Measurements from ENCODE around the gene FAM193A. TPM values are rescaled to one million over a fixed set of nuclear protein-coding genes. Genes with fewer than 3 reads are reported as not detected.
"Not testable (repeated sequence)": the region's sequence is repeated elsewhere in the genome, so short reads cannot be mapped to it uniquely, and the experiment has no call there.

Gene FAM193A
- total and polyA plus RNA-seq, 5 donors from 2014 or later, result 0.71 to 44.3 (median 1.6) TPM

DNA sequence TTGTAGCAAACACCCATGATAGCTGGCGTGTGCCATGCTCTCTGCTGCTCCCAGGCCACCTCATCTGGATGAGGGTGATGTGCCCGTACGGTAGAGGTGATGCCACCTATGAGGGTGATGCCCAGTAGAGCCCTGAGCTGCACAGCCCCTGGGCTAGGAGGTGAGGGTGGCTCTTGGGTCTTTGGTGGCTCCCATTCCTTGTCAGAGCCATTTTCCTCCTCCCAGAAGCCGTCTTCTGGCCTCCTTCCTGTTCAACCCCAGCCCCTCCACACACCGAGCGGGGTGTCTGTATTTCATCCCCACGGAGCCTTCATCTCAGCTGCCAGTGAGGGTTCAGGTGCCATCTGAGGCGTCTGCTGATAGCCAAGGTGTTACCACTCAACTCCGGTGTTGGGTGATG, 231.7 kb downstream of the FAM193A start:
- Histone ChIP-seq H3K9me3 (ENCODE audit: control insufficient read depth in 2 of 2, low read length in 2 of 2) (no peaks in the 10 kb centered on the region), H3K36me3 (ENCODE audit: control insufficient read depth, insufficient read depth, low read length) (no peaks in the 10 kb centered on the region), H3K4me3 (ENCODE audit: low read depth, low read length) (no peak overlapping the region), H3K4me1 (ENCODE audit: control insufficient read depth, insufficient read depth, low read length, poor library complexity, severe bottlenecking) (peaks cover 11% of the 10 kb centered on the region), H3K27ac (ENCODE audit: insufficient read depth, low read length, poor library complexity, severe bottlenecking) (no peak overlapping the region), H3K27me3 (ENCODE audit: control insufficient read depth, insufficient read depth, low read length) (no peaks in the 10 kb centered on the region)
- Mint-ChIP-seq H3K4me3 (no peak overlapping the region), H3K4me1 (peaks cover 14 to 18% (median 14%) of the 10 kb centered on the region in 4 donors), H3K36me3 (no peaks in the 10 kb centered on the region), H3K27me3 (no peaks in the 10 kb centered on the region), H3K9me3 (peaks cover 0 to 3% (median 0%) of the 10 kb centered on the region in 7 donors), H3K27ac (no peak overlapping the region)
- DNase-seq, result no peak
- no peak for ATAC-seq (ENCODE audit: low read depth in 2 of 2)

DNA sequence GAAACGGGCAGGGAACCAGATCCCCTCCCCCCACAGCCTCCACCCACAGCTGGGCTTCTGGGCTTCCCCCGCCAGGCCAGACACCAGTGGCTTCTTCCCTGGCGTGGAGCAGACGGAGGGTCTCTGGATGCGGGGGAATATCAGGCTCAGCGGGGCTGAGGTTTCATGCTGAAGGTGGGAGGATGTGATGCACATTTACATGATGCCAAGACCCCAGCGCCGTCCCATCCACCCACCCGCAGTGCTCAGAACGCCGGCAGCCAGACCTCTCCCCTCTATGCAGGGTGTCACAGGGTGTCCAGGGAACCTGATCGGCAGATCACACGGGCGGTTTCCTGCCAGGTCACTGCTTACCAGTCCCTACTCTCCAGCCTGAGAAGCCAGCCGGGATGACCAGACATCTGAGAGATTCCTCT, 232.5 kb downstream of the FAM193A start:
- DNase-seq, result no peak
- no peaks in the 10 kb centered on the region for H3K36me3 ChIP-seq (ENCODE audit: control insufficient read depth, insufficient read depth, low read length)
- Mint-ChIP-seq H3K4me3 (no peak overlapping the region), H3K9me3 (peaks cover 0 to 3% (median 0%) of the 10 kb centered on the region in 7 donors), H3K4me1 (peaks cover 14 to 16% (median 14%) of the 10 kb centered on the region in 4 donors), H3K27ac (no peak overlapping the region), H3K36me3 (no peaks in the 10 kb centered on the region), H3K27me3 (no peaks in the 10 kb centered on the region)
- H3K4me1 ChIP-seq (ENCODE audit: control insufficient read depth, insufficient read depth, low read length, poor library complexity, severe bottlenecking), result peaks cover 7% of the 10 kb centered on the region
- no peak for ATAC-seq (ENCODE audit: low read depth in 2 of 2)
- H3K4me3 ChIP-seq (ENCODE audit: low read depth, low read length), result no peak overlapping the region
- no peaks in the 10 kb centered on the region for H3K9me3 ChIP-seq (ENCODE audit: control insufficient read depth in 2 of 2, low read length in 2 of 2)
- H3K27ac ChIP-seq (ENCODE audit: insufficient read depth, low read length, poor library complexity, severe bottlenecking), result no peak overlapping the region
- H3K27me3 ChIP-seq (ENCODE audit: control insufficient read depth, insufficient read depth, low read length), result no peaks in the 10 kb centered on the region

DNA sequence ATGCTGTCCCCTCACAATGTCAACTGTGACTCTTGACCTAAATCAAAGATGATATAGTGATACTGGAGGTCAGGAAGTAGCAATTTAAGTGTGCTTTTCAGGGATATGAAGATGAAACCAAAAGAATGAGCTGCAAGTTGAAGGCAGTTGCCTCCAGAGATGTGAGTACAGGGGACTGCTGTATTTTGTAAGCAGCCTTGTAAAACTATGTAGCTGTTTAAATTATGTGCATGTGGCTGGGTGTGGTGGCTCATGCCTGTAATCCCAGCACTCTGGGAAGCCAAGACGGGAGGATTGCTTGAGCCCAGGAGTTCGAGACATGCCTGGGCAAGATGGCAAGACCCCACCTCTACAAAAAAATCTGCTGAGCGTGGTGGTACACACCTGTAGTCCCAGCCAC, 234.8 kb downstream of the FAM193A start:
- no peak for DNase-seq
- Mint-ChIP-seq H3K27me3 (no peaks in the 10 kb centered on the region), H3K4me3 (no peak overlapping the region), H3K9me3 (peaks cover 0 to 3% (median 0%) of the 10 kb centered on the region in 7 donors), H3K4me1 (peaks cover 8 to 13% (median 10%) of the 10 kb centered on the region in 4 donors), H3K36me3 (no peaks in the 10 kb centered on the region), H3K27ac (peak overlapping the region in 1 of 3 donors; percentile 79)
- Histone ChIP-seq H3K4me3 (ENCODE audit: low read depth, low read length) (no peak overlapping the region), H3K27me3 (ENCODE audit: control insufficient read depth, insufficient read depth, low read length) (no peaks in the 10 kb centered on the region), H3K27ac (ENCODE audit: insufficient read depth, low read length, poor library complexity, severe bottlenecking) (no peak overlapping the region), H3K9me3 (ENCODE audit: control insufficient read depth in 2 of 2, low read length in 2 of 2) (no peaks in the 10 kb centered on the region), H3K36me3 (ENCODE audit: control insufficient read depth, insufficient read depth, low read length) (no peaks in the 10 kb centered on the region), H3K4me1 (ENCODE audit: control insufficient read depth, insufficient read depth, low read length, poor library complexity, severe bottlenecking) (no peaks in the 10 kb centered on the region)
- no peak for ATAC-seq (ENCODE audit: low read depth in 2 of 2)

DNA sequence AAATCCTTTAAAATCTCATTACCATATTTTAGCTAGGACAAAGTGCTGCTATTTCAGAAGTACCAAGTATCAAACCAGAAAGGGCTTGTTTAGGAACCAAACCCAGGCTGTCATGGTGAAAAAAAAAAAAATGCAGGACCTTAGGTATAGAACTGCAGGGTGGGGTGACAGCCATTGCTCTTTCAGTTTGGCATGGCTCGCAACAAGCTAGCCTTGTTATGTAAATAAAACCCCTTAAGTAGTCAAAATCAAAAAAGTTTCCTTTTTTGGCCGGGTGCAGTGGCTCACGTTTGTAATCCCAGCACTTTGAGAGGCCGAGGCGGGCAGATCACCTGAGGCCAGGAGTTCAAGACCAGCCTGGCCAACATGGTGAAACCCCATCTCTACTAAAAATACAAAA, 244.2 kb downstream of the FAM193A start:
- not testable (repeated sequence) for H3K4me3 ChIP-seq (ENCODE audit: low read depth, low read length); H3K36me3 Mint-ChIP-seq; DNase-seq; H3K27ac Mint-ChIP-seq; H3K4me1 Mint-ChIP-seq; H3K9me3 ChIP-seq (ENCODE audit: control insufficient read depth in 2 of 2, low read length in 2 of 2); H3K27ac ChIP-seq (ENCODE audit: insufficient read depth, low read length, poor library complexity, severe bottlenecking); ATAC-seq (ENCODE audit: low read depth in 2 of 2); H3K27me3 ChIP-seq (ENCODE audit: control insufficient read depth, insufficient read depth, low read length); H3K27me3 Mint-ChIP-seq; H3K4me1 ChIP-seq (ENCODE audit: control insufficient read depth, insufficient read depth, low read length, poor library complexity, severe bottlenecking); H3K4me3 Mint-ChIP-seq; H3K36me3 ChIP-seq (ENCODE audit: control insufficient read depth, insufficient read depth, low read length)
- peaks cover 0 to 21% (median 3%) of the 10 kb centered on the region in 7 donors for H3K9me3 Mint-ChIP-seq

DNA sequence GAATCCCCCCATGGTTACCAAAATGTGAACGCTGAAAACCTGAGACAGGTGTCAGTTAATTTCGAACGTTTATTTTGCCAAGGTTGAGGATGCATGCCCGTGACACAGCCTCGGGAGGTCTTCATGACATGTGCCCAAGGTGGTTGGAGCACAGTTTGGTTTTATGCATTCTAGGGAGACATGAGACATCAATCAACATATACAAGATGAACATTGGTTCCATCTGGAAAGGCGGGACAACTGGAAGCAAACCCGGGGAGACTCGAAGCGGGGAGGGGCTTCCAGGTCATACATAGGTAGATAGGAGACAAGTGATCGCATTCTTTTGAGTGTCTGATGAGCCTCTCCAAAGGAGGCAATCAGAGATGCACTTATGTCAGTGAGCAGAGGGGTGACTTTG, 245.5 kb downstream of the FAM193A start:
- Mint-ChIP-seq H3K36me3 (no peaks in the 10 kb centered on the region), H3K4me1 (peaks cover 0 to 17% (median 9%) of the 10 kb centered on the region in 4 donors), H3K27me3 (no peaks in the 10 kb centered on the region), H3K27ac (peak overlapping the region in 1 of 3 donors; percentile 18), H3K4me3 (no peak overlapping the region), H3K9me3 (peaks cover 0 to 21% (median 5%) of the 10 kb centered on the region in 7 donors)
- Histone ChIP-seq H3K4me1 (ENCODE audit: control insufficient read depth, insufficient read depth, low read length, poor library complexity, severe bottlenecking) (peaks cover 15% of the 10 kb centered on the region), H3K27me3 (ENCODE audit: control insufficient read depth, insufficient read depth, low read length) (no peaks in the 10 kb centered on the region), H3K36me3 (ENCODE audit: control insufficient read depth, insufficient read depth, low read length) (no peaks in the 10 kb centered on the region), H3K27ac (ENCODE audit: insufficient read depth, low read length, poor library complexity, severe bottlenecking) (no peak overlapping the region), H3K4me3 (ENCODE audit: low read depth, low read length) (no peak overlapping the region), H3K9me3 (ENCODE audit: control insufficient read depth in 2 of 2, low read length in 2 of 2) (no peaks in the 10 kb centered on the region)
- ATAC-seq (ENCODE audit: low read depth in 2 of 2), result no peak
- DNase-seq, result no peak

Other genes starting within 250 kb of the FAM193A start
- gene ZFYVE28, start 118.0 kb upstream of the FAM193A start, total RNA-seq, result 86.4 TPM
- gene ZFYVE28, start 118.0 kb upstream of the FAM193A start, polyA plus RNA-seq, result 10 to 100 TPM in 2 of 4 donors, 1 to 10 TPM in 2; 8.5 to 26.0 (median 13.4) TPM
- 0.20 TPM for gene CFAP99, start 117.7 kb upstream of the FAM193A start, total RNA-seq
- not detected for gene CFAP99, start 117.7 kb upstream of the FAM193A start, polyA plus RNA-seq
- gene RNF4, start 67.5 kb upstream of the FAM193A start, total RNA-seq, result 111 TPM
- 10 to 100 TPM; 72.0 to 94.4 (median 83.0) TPM for gene RNF4, start 67.5 kb upstream of the FAM193A start, polyA plus RNA-seq
- 87.7 TPM for gene TNIP2, start 219.7 kb downstream of the FAM193A start, total RNA-seq
- gene TNIP2, start 219.7 kb downstream of the FAM193A start, polyA plus RNA-seq, result 10 to 100 TPM; 43.9 to 53.3 (median 50.9) TPM

All from CD4-positive, CD25-positive, alpha-beta regulatory T cell (primary cell).